Mesenchymal stem cell (in vitro differentiated cells and primary cell): ENCODE data around the gene CDC73.
"Not testable (repeated sequence)": the region's sequence is repeated elsewhere in the genome, so short reads cannot be mapped to it uniquely, and the experiment has no call there.

ENCODE experiments used
- DNase-seq: peaks from one replicate; pipeline ENCODE4 v3.0.0-alpha.2; 2013
- H2AFZ ChIP-seq: one replicate; pipeline ENCODE4 v1.6.1; 2013; ENCODE audit warnings: low read depth, mild to moderate bottlenecking, control low read depth, inconsistent platforms, low read length, moderate library complexity
- H2AK5ac ChIP-seq: 2 replicates; pipeline ENCODE4 v1.6.1; 2013; ENCODE audit warnings: low read length, moderate library complexity, mild to moderate bottlenecking, inconsistent platforms; ENCODE audit not compliant: severe bottlenecking
- H2BK120ac ChIP-seq: one replicate; pipeline ENCODE4 v1.6.1; 2013; ENCODE audit warnings: low read depth, mild to moderate bottlenecking, inconsistent platforms, low read length, moderate library complexity
- H2BK12ac ChIP-seq, 2 experiments: one replicate each; pipeline ENCODE4 v1.6.1; 2013; ENCODE audit warnings: inconsistent platforms in 2 of 2, low read length in 2 of 2, mild to moderate bottlenecking in 2 of 2, moderate library complexity in 2 of 2, control low read depth in 1 of 2
- H2BK15ac ChIP-seq: one replicate; pipeline ENCODE4 v1.6.1; 2013; ENCODE audit warnings: mild to moderate bottlenecking, low read depth, inconsistent platforms; ENCODE audit not compliant: poor library complexity, severe bottlenecking
- H2BK5ac ChIP-seq: 2 replicates; pipeline ENCODE4 v1.6.1; 2013; ENCODE audit warnings: low read depth, mild to moderate bottlenecking, low read length, control low read depth, inconsistent platforms; ENCODE audit not compliant: poor library complexity, severe bottlenecking
- H3K14ac ChIP-seq, 2 experiments: one replicate each; pipeline ENCODE4 v1.6.1; 2013; ENCODE audit warnings: inconsistent platforms in 2 of 2, low read length in 2 of 2, control low read depth in 1 of 2, mild to moderate bottlenecking in 1 of 2, moderate library complexity in 1 of 2
- H3K18ac ChIP-seq, 2 experiments: one replicate each; pipeline ENCODE4 v1.6.1; 2013; ENCODE audit warnings: inconsistent platforms in 2 of 2, low read length in 2 of 2, control low read depth in 1 of 2, low read depth in 1 of 2, mild to moderate bottlenecking in 1 of 2
- H3K23ac ChIP-seq, 2 experiments: one replicate each; pipeline ENCODE4 v1.6.1; 2013; ENCODE audit warnings: inconsistent platforms in 2 of 2, low read length in 2 of 2, mild to moderate bottlenecking in 2 of 2, moderate library complexity in 2 of 2, control low read depth in 1 of 2
- H3K27ac ChIP-seq: 2 replicates; pipeline ENCODE4 v1.5.1; 2013; ENCODE audit warnings: mild to moderate bottlenecking, moderate library complexity, low read length, control low read depth, inconsistent platforms; ENCODE audit not compliant: poor library complexity, severe bottlenecking
- H3K27me3 ChIP-seq, 2 experiments: 2 replicates each; pipeline versions ENCODE4 v1.6.1 to v1.7.0; 2013; ENCODE audit warnings: low read length in 2 of 2, mild to moderate bottlenecking in 2 of 2, moderate library complexity in 2 of 2, control low read depth in 1 of 2, inconsistent platforms in 1 of 2; ENCODE audit not compliant: control insufficient read depth in 1 of 2, insufficient read depth in 1 of 2
- H3K36me3 ChIP-seq, 2 experiments: 2 replicates each; pipeline versions ENCODE4 v1.6.1 to v1.7.0; 2013; ENCODE audit warnings: low read length in 2 of 2, control low read depth in 1 of 2, inconsistent platforms in 1 of 2, low read depth in 1 of 2, mild to moderate bottlenecking in 1 of 2; ENCODE audit not compliant: insufficient read depth in 2 of 2, control insufficient read depth in 1 of 2
- H3K4ac ChIP-seq, 2 experiments: one replicate each; pipeline ENCODE4 v1.6.1; 2013; ENCODE audit warnings: inconsistent platforms in 2 of 2, low read length in 2 of 2, mild to moderate bottlenecking in 2 of 2, moderate library complexity in 2 of 2, control low read depth in 1 of 2, low read depth in 1 of 2
- H3K4me1 ChIP-seq: 2 replicates; pipeline ENCODE4 v1.6.1; 2013; ENCODE audit warnings: low read depth, low read length, control low read depth; ENCODE audit not compliant: control insufficient read depth, insufficient read depth
- H3K4me2 ChIP-seq: 2 replicates; pipeline ENCODE4 v1.6.1; 2013; ENCODE audit warnings: low read length, mild to moderate bottlenecking, inconsistent platforms; ENCODE audit not compliant: poor library complexity, severe bottlenecking
- H3K4me3 ChIP-seq, 2 experiments: 2 replicates each; pipeline versions ENCODE4 v1.5.1 to v1.7.0; 2013; ENCODE audit warnings: low read length in 2 of 2, mild to moderate bottlenecking in 2 of 2, control low read depth in 1 of 2, low read depth in 1 of 2; ENCODE audit not compliant: insufficient read depth in 1 of 2
- H3K79me1 ChIP-seq: replicated peaks from 2 replicates; pipeline ENCODE4 v1.6.1; 2013; ENCODE audit warnings: mild to moderate bottlenecking, control low read depth, low read length, inconsistent platforms; ENCODE audit not compliant: poor library complexity, severe bottlenecking
- H3K9ac ChIP-seq: 2 replicates; pipeline ENCODE4 v1.7.0; 2013; ENCODE audit warnings: mild to moderate bottlenecking, low read length, moderate library complexity
- H3K9me3 ChIP-seq: 2 replicates; pipeline ENCODE4 v1.7.0; 2013; ENCODE audit warnings: mild to moderate bottlenecking, low read length; ENCODE audit not compliant: control insufficient read depth
- H4K8ac ChIP-seq: one replicate; pipeline ENCODE4 v1.6.1; 2013; ENCODE audit warnings: inconsistent platforms, mild to moderate bottlenecking, low read length, moderate library complexity
- H4K91ac ChIP-seq: one replicate; pipeline ENCODE4 v1.6.1; 2013; ENCODE audit warnings: mild to moderate bottlenecking, low read length, inconsistent platforms
- WGBS: methylation state at CpG from one replicate; pipeline ENCODE4 v1.1.7; 2013; ENCODE audit warnings: mixed read lengths; 5-methylcytosine and 5-hydroxymethylcytosine counted together

CDC73 gene

GRCh38 chr1:193262661-193263060, 140.8 kb downstream of the CDC73 start:
- Histone ChIP-seq H3K27me3 (no peaks in the 10 kb centered on the region), H3K18ac (no peak overlapping the region), H3K9me3 (no peaks in the 10 kb centered on the region), H4K8ac (no peak overlapping the region), H3K14ac (no peak overlapping the region), H2BK12ac (no peak overlapping the region), H2BK5ac (no peak overlapping the region), H2AK5ac (no peak overlapping the region), H3K36me3 (peaks cover 3 to 57% of the 10 kb centered on the region in 2 experiments), H2AFZ (no peak overlapping the region), H3K9ac (no peak overlapping the region), H3K79me1 (peaks cover 4% of the 10 kb centered on the region), H2BK120ac (no peak overlapping the region), H3K4me2 (no peak overlapping the region), H3K4ac (no peak overlapping the region), H4K91ac (no peak overlapping the region), H3K27ac (no peak overlapping the region), H3K4me3 (no peak overlapping the region), H3K23ac (no peak overlapping the region), H2BK15ac (no peak overlapping the region), H3K4me1 (no peaks in the 10 kb centered on the region)
- no peak for DNase-seq
- WGBS = 96% methylated on average over 3 of the region's 3 CpGs

DNA sequence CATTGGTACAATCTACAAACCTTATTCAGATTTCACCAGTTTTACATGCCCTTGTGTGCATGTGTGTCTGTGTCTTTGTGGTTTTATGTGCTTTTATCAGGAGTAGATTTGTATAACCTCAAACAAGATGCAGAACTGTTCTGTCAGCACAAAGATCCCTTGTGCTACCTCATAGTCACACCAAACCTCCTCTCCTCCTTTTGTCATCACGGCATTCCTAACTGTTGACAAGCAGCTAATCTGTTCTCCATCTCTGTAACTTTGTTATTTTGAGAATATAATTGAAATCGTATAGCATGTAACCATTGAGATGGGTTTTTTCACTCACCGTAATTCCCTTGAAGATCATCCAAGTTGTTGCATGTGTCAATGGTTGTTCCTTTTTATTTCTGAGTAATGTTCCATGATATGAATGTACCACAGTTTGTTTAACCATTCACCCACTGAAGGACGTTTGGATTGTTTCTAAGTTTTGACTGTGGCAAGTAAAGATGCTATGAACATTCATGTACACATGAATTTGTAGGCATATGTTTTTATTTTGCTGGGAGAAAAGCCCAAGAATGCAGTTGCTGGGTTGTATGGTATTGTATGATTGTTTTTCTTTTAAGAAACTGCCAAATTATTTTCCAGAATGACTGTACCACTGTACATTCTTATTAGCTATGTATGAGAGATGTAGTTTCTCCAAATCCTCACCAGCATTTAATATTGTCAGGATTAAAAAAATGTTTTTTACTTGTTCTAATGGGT, 142.7 kb downstream of the CDC73 start:
- H2BK12ac ChIP-seq = no peak overlapping the region

DNA sequence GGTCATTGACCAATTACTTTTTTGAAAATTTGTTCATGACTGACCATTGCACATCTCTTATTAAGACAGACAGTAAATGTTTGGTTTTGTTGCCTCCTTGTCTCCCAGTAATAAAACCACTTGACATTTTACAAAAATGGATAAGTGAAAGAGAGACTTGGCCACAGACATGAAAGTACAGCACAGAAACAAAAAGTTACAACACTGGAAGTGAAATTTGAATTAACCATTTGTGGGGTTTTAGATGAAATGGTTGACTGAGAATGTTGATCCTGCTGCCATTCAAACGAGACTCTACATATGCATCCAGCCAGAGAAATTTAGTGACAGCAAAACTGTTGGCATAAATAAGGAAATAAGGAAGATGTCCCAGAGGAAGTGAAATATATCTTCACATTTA, 143.9 kb downstream of the CDC73 start:
- Histone ChIP-seq H3K79me1 (peaks cover 1% of the 10 kb centered on the region), H4K8ac (no peak overlapping the region), H3K36me3 (peaks cover 3 to 35% of the 10 kb centered on the region in 2 experiments), H3K9ac (no peak overlapping the region), H3K4me2 (no peak overlapping the region), H2BK5ac (no peak overlapping the region), H3K4me1 (peaks cover 3% of the 10 kb centered on the region), H3K27ac (no peak overlapping the region), H2BK12ac (no peak overlapping the region), H3K18ac (no peak overlapping the region), H2AK5ac (no peak overlapping the region), H3K14ac (no peak overlapping the region), H2BK15ac (no peak overlapping the region), H3K27me3 (no peaks in the 10 kb centered on the region), H4K91ac (no peak overlapping the region), H3K4ac (no peak overlapping the region), H3K9me3 (no peaks in the 10 kb centered on the region), H2BK120ac (no peak overlapping the region), H3K4me3 (no peak overlapping the region), H3K23ac (no peak overlapping the region), H2AFZ (no peak overlapping the region)
- WGBS = 86% methylated on average over 1 of the region's 1 CpG
- DNase-seq = no peak

More for the DNA sequence above, 142.7 kb downstream of the CDC73 start:
- Histone ChIP-seq H3K27ac (no peak overlapping the region), H3K4ac (no peak overlapping the region), H3K23ac (no peak overlapping the region), H3K9me3 (no peaks in the 10 kb centered on the region), H3K14ac (no peak overlapping the region), H2BK120ac (no peak overlapping the region), H4K8ac (no peak overlapping the region), H3K9ac (no peak overlapping the region), H2BK15ac (no peak overlapping the region), H3K36me3 (peaks cover 3 to 42% of the 10 kb centered on the region in 2 experiments), H2AFZ (no peak overlapping the region), H3K4me2 (no peak overlapping the region), H3K4me3 (no peak overlapping the region), H3K4me1 (peaks cover 2% of the 10 kb centered on the region), H3K18ac (no peak overlapping the region), H2BK5ac (no peak overlapping the region), H3K27me3 (no peaks in the 10 kb centered on the region), H4K91ac (no peak overlapping the region), H2AK5ac (no peak overlapping the region), H3K79me1 (peaks cover 1% of the 10 kb centered on the region)
- DNase-seq = no peak
- WGBS = 92% methylated on average over 3 of the region's 4 CpGs

DNA sequence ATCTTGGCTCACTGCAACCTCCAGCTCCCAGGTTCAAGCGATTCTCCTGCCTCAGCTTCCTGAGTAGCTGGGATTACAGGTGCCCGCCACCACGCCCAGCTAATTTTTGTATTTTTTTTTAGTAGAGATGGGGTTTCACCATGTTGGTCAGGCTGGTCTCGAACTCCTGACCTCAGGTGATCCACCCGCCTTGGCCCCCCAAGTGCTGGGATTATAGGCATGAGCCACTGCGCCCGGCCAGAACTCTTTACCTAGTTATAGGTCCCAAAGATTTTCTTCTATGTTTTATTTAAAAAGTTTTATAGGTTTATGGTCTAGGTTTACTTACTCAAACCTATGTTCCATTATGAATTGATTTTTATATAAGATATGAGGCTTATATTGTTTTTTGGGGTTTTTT, 145.0 kb downstream of the CDC73 start:
- H4K91ac ChIP-seq, H3K9me3 ChIP-seq, H3K4ac ChIP-seq, H3K27ac ChIP-seq, H3K23ac ChIP-seq, H3K27me3 ChIP-seq, H2AK5ac ChIP-seq, H2BK12ac ChIP-seq, H4K8ac ChIP-seq, H3K9ac ChIP-seq, DNase-seq, H2BK5ac ChIP-seq, H3K14ac ChIP-seq, H3K4me3 ChIP-seq, H3K79me1 ChIP-seq, H2AFZ ChIP-seq, H3K18ac ChIP-seq, H2BK15ac ChIP-seq, H2BK120ac ChIP-seq, H3K4me1 ChIP-seq, H3K4me2 ChIP-seq: not testable (repeated sequence)
- peaks cover 3 to 28% of the 10 kb centered on the region in 2 experiments for H3K36me3 ChIP-seq
- 99% methylated on average over 5 of the region's 7 CpGs for WGBS
